ENCODE data around the gene IL36B. TPM values are rescaled to one million over a fixed set of nuclear protein-coding genes. Genes with fewer than 3 reads are reported as not detected.

IL36B gene
- total RNA-seq, 4 donors from 2014 or later, result not detected

GRCh38 chr2:113054066-113054465, 1.4 kb upstream of the IL36B start:
- Histone ChIP-seq H3K27me3 (no peaks in the 10 kb centered on the region), H3K4me1 (peaks cover 0 to 4% of the 10 kb centered on the region in 2 donors), H3K36me3 (no peaks in the 10 kb centered on the region), H3K27ac (no peak overlapping the region), H3K9me3 (no peaks in the 10 kb centered on the region), H3K4me3 (replicated peaks in 1 of 3) (no peak overlapping the region)
- intact Hi-C loops (cut with DNase I), result no loop called here
- DNase-seq, result no peak
- TF ChIP-seq POLR2A (IDR thresholded peaks at IDR 0.05) (no peak), CTCF (IDR thresholded peaks at IDR 0.05) (no peak)

- intact Hi-C loops (cut with DNase I), result no loop called here
- Histone ChIP-seq H3K36me3 (no peaks in the 10 kb centered on the region), H3K4me1 (peaks cover 0 to 2% of the 10 kb centered on the region in 2 donors), H3K27ac (no peak overlapping the region), H3K9me3 (no peaks in the 10 kb centered on the region), H3K4me3 (replicated peaks in 1 of 3) (no peak overlapping the region), H3K27me3 (no peaks in the 10 kb centered on the region)
- no peak for DNase-seq
- no peak for TF ChIP-seq CTCF (IDR thresholded peaks at IDR 0.05)
- TF ChIP-seq POLR2A (IDR thresholded peaks at IDR 0.05), result no peak
- 80 to 81% methylated on average over 3 of the region's 3 CpGs for WGBS, 2 donors
Observed at GRCh38 chr2:113053666-113054065, 999 bp upstream of the IL36B start.

- Histone ChIP-seq H3K9me3 (no peaks in the 10 kb centered on the region), H3K36me3 (no peaks in the 10 kb centered on the region), H3K4me3 (replicated peaks in 1 of 3) (no peak overlapping the region), H3K27ac (no peak overlapping the region), H3K4me1 (no peaks in the 10 kb centered on the region), H3K27me3 (no peaks in the 10 kb centered on the region)
- no peak for DNase-seq
- intact Hi-C loops (cut with DNase I), result no loop called here
- 92 to 97% methylated on average over 26 to 37 of the region's 38 CpGs for WGBS, 2 donors
- no peak for TF ChIP-seq POLR2A (IDR thresholded peaks at IDR 0.05)
- TF ChIP-seq CTCF (IDR thresholded peaks at IDR 0.05), result no peak
Observed at GRCh38 chr2:113050921-113051895, 1.5 kb downstream of the IL36B start.

- Histone ChIP-seq H3K4me3 (replicated peaks in 1 of 3) (no peak overlapping the region), H3K9me3 (no peaks in the 10 kb centered on the region), H3K27me3 (no peaks in the 10 kb centered on the region), H3K4me1 (no peaks in the 10 kb centered on the region), H3K36me3 (no peaks in the 10 kb centered on the region), H3K27ac (no peak overlapping the region)
- 94 to 95% methylated on average over 5 of the region's 5 CpGs for WGBS, 2 donors
- TF ChIP-seq CTCF (IDR thresholded peaks at IDR 0.05) (no peak), POLR2A (IDR thresholded peaks at IDR 0.05) (no peak)
- intact Hi-C loops (cut with DNase I), result no loop called here
- DNase-seq, result no peak
Observed at GRCh38 chr2:113046465-113046864, 6.2 kb downstream of the IL36B start.

GRCh38 chr2:113041871-113042270, 10.8 kb downstream of the IL36B start:
- Histone ChIP-seq H3K27ac (no peak overlapping the region), H3K4me1 (no peaks in the 10 kb centered on the region), H3K27me3 (no peaks in the 10 kb centered on the region), H3K36me3 (no peaks in the 10 kb centered on the region), H3K4me3 (replicated peaks in 1 of 3) (no peak overlapping the region), H3K9me3 (no peaks in the 10 kb centered on the region)
- intact Hi-C loops (cut with DNase I), result no loop called here
- WGBS, 2 donors, result 66 to 72% methylated on average over 5 of the region's 5 CpGs
- DNase-seq, result no peak
- TF ChIP-seq CTCF (IDR thresholded peaks at IDR 0.05) (no peak), POLR2A (IDR thresholded peaks at IDR 0.05) (no peak)
